ENCODE data around the gene TMEM87B.

GRCh38 chr2:112033600-112033999 lies 21.5 kb upstream of the TMEM87B start:
- TF ChIP-seq EZH2 (IDR thresholded peaks at IDR 0.05; ENCODE audit: borderline replicate concordance, low read length) (no peak), CTCF (IDR thresholded peaks at IDR 0.05; ENCODE audit: low read length) (no peak)
